GM10248 (cell line): Measurements from ENCODE around the gene SMG7.

ENCODE experiments used
- CTCF ChIA-PET: fragments of 300-600 bp; sonication (Branson Sonifier 250); formaldehyde crosslinking; extraction: SDS; loops from one replicate; lab custom pipeline; 2021; ENCODE audit warnings: antibody characterized with exemption; lab: Yijun Ruan, JAX
- POLR2A ChIA-PET: fragments of 350-650 bp; sonication (Branson Sonifier 250); formaldehyde crosslinking; extraction: SDS; loops from one replicate; lab custom pipeline; 2020; ENCODE audit warnings: antibody characterized with exemption; lab: Yijun Ruan, JAX
- DNase-seq: peaks from one replicate; pipeline ENCODE4 v3.0.0; 2012; ENCODE audit errors: extremely low spot score
- CTCF ChIP-seq: IDR thresholded peaks from 2 replicates; pipeline ENCODE4 v1.5.1; 2012; ENCODE audit warnings: mild to moderate bottlenecking, low read depth; ENCODE audit errors: extremely low read depth, missing control alignments, control extremely low read depth

The SMG7 gene

GRCh38 chr1:183484851-183485250, 12.6 kb downstream of the SMG7 start:
- CTCF ChIA-PET: interaction anchor here (0.9 to 1.4 kb wide), 5 partner anchors 11 to 125 kb away, joined by 3 to 4 read pairs (median 3); no protein-coding TSS in a partner anchor
- TF ChIP-seq CTCF: no peak
- POLR2A ChIA-PET: no interaction called here
- no peak for DNase-seq

- ChIA-PET CTCF (interaction anchor here (0.7 to 1.2 kb wide), 5 partner anchors 12 to 198 kb away, joined by 3 read pairs; no protein-coding TSS in a partner anchor), POLR2A (no interaction called here)
- TF ChIP-seq CTCF: no peak
- no peak for DNase-seq
These were observed 15.6 kb downstream of the SMG7 start for GRCh38 chr1:183487674-183488442.

GRCh38 chr1:183490932-183491331, 18.6 kb downstream of the SMG7 start:
- TF ChIP-seq CTCF: no peak
- no peak for DNase-seq
- ChIA-PET CTCF (interaction anchor here (0.7 to 1.3 kb wide), 4 partner anchors 8 to 20 kb away, joined by 3 read pairs; no protein-coding TSS in a partner anchor), POLR2A (no interaction called here)

- POLR2A ChIA-PET: interaction anchor here (0.7 kb wide), 1 partner anchor 41 kb away, joined by 5 read pairs; no protein-coding TSS in a partner anchor
- no peak for TF ChIP-seq CTCF
- no peak for DNase-seq
- CTCF ChIA-PET: no interaction called here
These were observed 21.4 kb downstream of the SMG7 start for GRCh38 chr1:183493540-183494245.

DNA sequence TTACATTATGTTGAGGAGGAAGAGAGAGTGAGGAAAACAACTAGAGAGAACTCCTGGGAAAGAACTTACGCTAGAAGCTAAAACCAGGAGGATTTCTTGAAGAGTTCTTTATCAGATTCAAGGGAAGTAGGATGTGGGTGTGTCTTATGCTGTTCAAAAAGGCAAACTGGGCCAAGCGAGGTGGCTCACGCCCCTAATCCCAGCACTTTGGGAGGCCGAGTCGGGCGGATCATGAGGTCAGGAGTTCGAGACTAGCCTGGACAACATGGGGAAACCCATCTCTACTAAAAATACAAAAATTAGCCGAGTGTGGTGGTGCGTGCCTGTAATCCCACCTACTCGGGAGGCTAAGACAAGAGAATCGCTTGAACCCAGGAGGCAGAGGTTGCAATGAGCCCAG, 23.1 kb downstream of the SMG7 start:
- ChIA-PET CTCF (no interaction called here), POLR2A (no interaction called here)
- no peak for DNase-seq
- no peak for TF ChIP-seq CTCF

DNA sequence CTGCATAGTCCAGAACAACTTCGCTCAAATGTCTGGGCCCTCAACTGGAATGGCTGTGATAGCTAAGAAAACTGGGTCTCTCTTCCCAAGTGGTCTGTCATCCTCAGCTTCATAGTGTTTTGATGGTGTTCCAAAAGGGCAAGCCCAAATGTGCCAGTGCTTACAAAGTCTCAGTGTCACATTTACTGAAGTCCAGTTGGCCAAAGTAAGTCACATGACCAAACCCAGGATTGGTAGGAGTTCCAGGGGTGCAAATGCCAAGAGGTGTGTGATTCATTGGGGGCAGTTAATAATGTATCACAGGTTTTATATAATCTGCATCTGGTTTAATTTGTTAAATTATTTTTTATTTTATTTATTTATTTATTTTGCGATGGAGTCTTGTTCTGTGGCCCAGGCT, 24.9 kb downstream of the SMG7 start:
- ChIA-PET CTCF (interaction anchor here (1.1 to 1.2 kb wide), 2 partner anchors 13 to 126 kb away, joined by 3 read pairs; no protein-coding TSS in a partner anchor), POLR2A (no interaction called here)
- DNase-seq: no peak
- no peak for TF ChIP-seq CTCF
